NB4 (cell line): Measurements from ENCODE around the gene DNAH2.

Experiments used
- CTCF ChIP-seq: IDR thresholded peaks from one replicate; pipeline ENCODE4 v1.5.1; 2012; ENCODE audit warnings: low read depth, low read length
- TF ChIP-seq, protein P1 (sequence below): IDR thresholded peaks from 2 replicates; pipeline ENCODE4 v1.6.1; 2011; ENCODE audit warnings: low read depth, low read length

DNA sequence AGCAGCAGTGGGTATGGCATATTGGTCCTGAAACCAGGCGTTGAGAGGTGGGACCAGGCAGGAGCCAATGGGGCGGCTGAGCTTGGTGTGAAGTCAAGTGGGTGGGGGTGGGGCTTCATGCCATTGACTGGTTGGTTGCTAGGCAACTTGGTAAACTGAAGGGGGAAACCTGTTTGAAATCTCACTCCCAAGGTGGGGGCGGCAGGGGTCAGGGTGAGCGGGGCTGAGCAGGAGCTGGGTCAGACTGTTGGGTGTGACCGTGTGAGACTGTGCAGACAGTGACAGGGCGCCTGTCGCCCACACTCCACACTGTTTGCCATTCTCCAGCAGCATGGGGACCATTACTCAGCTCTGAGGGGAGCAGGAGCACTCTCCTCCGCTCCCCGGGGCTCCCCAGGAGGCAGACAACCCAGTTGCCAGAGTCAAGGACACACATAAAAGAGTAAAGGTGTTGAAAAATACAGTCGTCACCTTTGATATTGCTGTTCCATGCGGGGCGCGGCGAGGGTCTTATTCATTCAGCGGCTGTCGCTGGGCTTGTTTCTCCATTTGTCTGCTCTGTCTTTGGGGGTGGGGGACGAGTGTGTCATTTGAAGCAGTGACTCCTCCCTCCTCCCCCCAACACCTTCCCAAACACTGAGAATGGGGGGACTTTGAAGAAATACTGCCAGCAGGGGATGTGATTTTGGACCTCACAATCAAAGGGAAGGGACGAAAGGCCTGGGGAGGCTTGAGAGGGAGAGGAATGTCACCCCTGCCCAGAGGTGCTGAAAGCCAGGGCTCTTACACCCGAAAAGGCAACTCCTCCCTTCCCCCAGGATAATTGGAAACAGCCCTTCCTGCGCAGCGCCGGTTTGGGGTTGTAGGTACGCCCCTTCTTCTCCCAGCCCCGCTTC lies 13.7 kb upstream of the DNAH2 start:
- no peak for TF ChIP-seq CTCF
- TF ChIP-seq, protein P1, sequence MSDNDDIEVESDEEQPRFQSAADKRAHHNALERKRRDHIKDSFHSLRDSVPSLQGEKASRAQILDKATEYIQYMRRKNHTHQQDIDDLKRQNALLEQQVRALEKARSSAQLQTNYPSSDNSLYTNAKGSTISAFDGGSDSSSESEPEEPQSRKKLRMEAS: no peak
